Esophagus squamous epithelium (tissue), 4 donors: ENCODE results near the gene KCNMA1.

Source experiments
- POLR2A ChIP-seq, 4 donors: fragments of 450-650 bp; IDR thresholded peaks; one replicate each; pipeline ENCODE4 v1.6.1; 2017; ENCODE audit warnings: antibody characterized with exemption in 4 of 4, mild to moderate bottlenecking in 4 of 4, moderate library complexity in 3 of 4
- TF ChIP-seq, protein P1 (sequence below), 6 experiments: fragments of 450-650 bp in 4 of 6; fragments of 200-600 bp in 2 of 6; sonication (generic) in 2 of 6; IDR thresholded peaks; one replicate each; pipeline ENCODE4 v1.5.1; 2016 to 2019; ENCODE audit warnings: antibody characterized with exemption in 6 of 6, mild to moderate bottlenecking in 4 of 6, moderate library complexity in 4 of 6

DNA sequence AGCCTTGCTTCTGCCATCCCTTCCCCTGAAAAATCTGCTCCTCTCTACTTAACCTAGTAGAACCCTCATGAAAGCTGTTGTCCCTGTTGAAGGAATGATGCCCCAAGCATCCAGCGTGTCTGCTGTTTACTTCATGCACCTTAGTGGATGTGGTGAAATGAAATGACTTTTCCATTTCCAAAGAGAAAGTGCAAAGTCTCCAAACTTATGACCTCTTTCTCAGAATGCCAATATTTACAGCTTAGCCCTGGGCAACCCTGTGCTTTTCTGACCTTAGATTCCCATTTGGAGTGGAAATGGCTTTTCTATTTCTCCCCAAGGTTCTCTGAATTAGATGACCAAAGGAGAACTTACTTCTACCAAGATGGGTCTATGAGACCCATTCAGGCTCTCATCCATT is 256.9 kb downstream of the KCNMA1 start:
- TF ChIP-seq, protein P1, sequence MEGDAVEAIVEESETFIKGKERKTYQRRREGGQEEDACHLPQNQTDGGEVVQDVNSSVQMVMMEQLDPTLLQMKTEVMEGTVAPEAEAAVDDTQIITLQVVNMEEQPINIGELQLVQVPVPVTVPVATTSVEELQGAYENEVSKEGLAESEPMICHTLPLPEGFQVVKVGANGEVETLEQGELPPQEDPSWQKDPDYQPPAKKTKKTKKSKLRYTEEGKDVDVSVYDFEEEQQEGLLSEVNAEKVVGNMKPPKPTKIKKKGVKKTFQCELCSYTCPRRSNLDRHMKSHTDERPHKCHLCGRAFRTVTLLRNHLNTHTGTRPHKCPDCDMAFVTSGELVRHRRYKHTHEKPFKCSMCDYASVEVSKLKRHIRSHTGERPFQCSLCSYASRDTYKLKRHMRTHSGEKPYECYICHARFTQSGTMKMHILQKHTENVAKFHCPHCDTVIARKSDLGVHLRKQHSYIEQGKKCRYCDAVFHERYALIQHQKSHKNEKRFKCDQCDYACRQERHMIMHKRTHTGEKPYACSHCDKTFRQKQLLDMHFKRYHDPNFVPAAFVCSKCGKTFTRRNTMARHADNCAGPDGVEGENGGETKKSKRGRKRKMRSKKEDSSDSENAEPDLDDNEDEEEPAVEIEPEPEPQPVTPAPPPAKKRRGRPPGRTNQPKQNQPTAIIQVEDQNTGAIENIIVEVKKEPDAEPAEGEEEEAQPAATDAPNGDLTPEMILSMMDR (IDR thresholded peaks at IDR 0.05) = no peak
- no peak for TF ChIP-seq POLR2A (IDR thresholded peaks at IDR 0.05)
